Measurements from ENCODE around the gene KANK3.
A peak's percentile ranks its signal among the peaks of the same experiment; 100 is the strongest.
"Not testable (repeated sequence)": the region's sequence is repeated elsewhere in the genome, so short reads cannot be mapped to it uniquely, and the experiment has no call there.

The KANK3 gene

DNA sequence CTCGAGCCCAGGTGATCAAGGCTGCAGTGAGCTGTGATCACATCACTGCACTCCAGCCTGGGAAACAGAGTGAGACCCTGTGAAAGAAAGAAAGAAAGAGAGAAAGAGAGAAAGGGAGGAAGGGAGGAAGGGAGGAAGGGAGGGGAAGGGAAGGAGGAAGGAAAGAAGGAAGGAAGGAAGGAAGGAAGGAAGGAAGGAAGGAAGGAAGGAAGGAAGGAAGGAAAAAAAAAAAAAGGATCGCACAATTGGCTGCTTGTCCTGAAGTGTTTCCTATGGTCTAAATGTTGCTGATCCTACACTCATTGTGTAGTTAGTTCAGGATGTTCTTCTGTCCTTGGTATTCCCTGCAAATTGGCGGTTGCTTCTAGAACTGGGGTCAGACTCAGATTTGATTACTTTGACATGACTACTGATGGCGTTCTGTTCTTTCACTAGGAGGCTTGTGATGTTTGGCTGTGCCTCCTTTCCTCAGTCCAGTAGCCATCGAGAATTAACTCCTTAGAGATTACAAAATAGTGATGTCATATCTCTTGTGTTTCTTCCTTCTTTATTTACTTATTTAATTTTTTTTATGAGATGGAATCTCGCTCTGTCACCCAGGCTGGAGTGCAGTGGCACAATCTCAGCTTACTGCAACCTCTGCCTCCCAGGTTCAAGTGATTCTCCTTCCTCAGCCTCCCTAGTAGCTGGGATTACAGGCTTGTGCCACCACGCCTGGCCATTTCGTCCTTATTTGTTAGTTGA is 6.7 kb upstream of the KANK3 start:
- DNase-seq; intact Hi-C loops (cut with DNase I): not testable (repeated sequence)

GRCh38 chr19:8343483-8343844 is 402 bp upstream of the KANK3 start:
- intact Hi-C loops (cut with DNase I), result no loop called here
- no peak for DNase-seq

GRCh38 chr19:8342316-8342683 is 762 bp downstream of the KANK3 start:
- no peak for DNase-seq
- intact Hi-C loops (cut with DNase I), result no loop called here

- DNase-seq; intact Hi-C loops (cut with DNase I): not testable (repeated sequence)
These were observed 1.6 kb downstream of the KANK3 start for GRCh38 chr19:8341504-8341903.

GRCh38 chr19:8340341-8341096 is 2.5 kb downstream of the KANK3 start:
- intact Hi-C loops (cut with DNase I), result no loop called here
- no peak for DNase-seq

DNA sequence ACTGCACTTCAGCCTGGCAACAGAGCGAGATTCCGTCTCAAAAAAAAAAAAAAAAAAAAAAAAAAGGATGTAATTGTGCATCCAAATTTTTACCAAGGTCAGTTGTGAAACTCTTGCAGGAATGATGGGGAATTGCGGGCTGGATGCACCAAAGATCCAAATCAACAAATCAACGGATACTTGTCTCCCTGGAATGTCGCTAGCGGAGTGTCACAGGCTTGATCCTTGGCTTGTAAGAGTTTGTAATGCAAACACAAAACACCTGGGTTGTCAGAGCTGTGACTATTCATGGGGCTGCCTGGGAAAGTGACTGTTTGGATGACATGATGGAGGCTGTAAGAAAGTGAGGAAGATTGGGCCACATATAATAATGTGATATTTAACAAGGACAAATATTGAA is 4.2 kb downstream of the KANK3 start:
- intact Hi-C loops (cut with DNase I), result no loop called here
- DNase-seq, result no peak

DNA sequence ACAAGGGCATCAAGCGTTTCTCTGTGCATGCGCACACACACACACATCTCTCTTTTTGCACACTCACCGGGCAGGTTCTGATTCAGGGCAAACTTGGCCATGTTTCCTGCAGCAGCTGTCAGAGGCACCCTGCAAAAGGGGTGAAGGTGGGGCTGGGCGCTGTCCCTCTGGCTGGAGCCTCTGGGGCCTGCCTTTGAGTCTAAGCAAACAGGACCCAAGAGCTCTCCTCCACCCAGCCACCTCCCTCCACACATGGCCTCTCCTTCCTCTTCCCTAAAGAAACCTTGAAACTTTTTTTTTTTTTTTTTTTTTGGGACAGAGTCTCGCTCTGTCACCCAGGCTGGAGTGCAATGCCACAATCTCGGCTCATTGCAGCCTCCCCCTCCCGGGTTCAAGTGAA is 5.3 kb downstream of the KANK3 start:
- no peak for DNase-seq
- intact Hi-C loops (cut with DNase I), result no loop called here

- DNase-seq, result no peak
- intact Hi-C loops (cut with DNase I), result no loop called here
These were observed 6.4 kb downstream of the KANK3 start for GRCh38 chr19:8336660-8337059.

DNA sequence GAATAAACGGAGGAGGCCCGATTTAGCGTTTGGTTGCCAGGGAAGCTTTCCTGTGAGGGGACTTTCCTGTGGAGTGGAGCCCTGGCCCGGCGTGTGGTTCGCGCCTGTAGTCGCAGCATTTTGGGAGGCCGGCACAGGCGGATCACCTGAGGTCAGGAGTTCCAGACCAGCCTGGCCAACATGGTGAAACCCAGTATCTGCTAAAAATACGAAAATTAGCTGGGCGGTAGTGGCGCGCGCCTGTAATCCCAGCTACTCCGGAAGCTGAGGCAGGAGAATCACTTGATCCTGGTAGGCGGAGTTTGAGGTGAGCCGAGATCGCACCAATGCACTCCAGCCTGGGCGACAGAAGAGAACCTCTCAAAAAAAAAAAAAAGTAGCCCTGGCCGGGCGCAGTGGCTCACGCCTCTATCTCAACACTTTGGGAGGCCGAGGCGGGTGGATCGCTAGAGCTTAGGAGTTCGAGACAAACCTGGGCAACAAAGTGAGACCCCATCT is 6.9 kb downstream of the KANK3 start:
- intact Hi-C loops (cut with DNase I), result no loop called here
- DNase-seq, result no peak

- no peak for DNase-seq
- intact Hi-C loops (cut with DNase I), result no loop called here
These were observed 7.6 kb downstream of the KANK3 start for GRCh38 chr19:8335343-8336071.

- intact Hi-C loops (cut with DNase I), result no loop called here
- peak in 13 of 42 donors; percentile 17 to 50 (median 29) for DNase-seq
These were observed 8.4 kb downstream of the KANK3 start for GRCh38 chr19:8334458-8335342.

GRCh38 chr19:8333767-8334457 is 9.2 kb downstream of the KANK3 start:
- intact Hi-C loops (cut with DNase I), result no loop called here
- DNase-seq, result no peak

DNA sequence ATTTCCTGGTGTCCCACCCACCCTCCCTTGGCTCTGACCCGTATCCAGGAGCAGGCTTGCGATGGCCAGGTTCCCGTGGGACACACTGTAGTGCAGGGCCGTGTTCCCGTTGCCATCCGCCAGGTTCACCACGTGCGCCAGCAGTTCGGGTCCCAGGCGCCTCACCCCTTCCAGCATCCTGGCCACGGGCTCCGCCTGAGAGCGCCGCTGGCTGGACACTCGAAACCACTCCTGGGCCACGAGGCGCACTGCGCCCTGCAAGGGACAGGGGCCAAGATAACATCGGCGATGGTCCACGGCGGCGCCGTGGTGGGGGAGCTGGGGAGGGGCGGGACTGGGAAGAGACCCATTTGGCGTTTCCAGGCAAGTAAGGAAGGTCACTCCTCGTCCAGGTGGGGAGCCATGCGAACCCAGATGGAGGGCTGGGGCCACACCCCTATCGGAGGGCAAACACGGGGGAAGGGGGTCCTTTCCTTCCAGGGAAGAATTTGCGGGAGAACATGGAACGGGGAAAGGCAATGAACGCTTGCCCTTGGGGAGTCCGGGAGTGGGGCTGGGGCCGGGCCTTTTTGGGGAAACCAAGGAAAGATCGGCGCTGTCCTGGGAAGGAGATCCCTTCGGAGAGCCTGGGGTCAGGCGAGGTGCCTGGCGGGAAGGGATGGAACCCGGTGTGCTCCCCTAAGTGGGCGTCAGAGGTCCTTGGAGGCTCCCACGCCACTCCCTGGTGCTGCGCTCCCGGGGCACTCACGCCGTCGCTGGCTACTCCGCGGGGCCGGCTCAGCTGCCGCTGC is 9.9 kb downstream of the KANK3 start:
- DNase-seq, result no peak
- intact Hi-C loops (cut with DNase I), result no loop called here

DNA sequence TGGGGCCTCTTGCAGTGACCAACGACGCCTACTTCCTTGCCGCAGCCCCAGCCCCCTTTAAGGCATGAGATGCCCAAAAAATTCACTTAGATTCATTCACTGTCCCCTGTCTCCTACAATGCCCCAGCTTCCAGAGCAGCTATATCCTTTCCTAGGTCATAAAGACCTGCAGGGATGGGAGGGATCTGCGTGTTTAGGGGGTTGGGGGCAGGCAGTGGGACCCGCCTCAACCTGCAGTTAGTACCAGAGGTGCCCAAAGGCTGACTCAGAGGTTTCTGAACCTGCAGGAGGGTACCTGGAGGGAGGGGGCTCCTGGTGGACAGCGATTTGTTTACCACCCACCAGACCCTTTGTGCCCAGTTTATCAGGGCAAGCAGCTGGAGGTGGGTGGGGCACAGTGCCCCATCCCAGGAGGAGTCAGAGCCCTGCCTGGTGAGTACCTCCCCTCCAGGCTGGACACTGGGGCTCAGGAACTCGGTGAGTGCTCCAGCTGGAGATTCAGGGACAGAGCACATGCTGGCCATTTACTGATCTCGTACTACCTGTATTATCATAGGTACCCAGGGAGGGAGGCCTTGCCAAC is 11.7 kb downstream of the KANK3 start:
- intact Hi-C loops (cut with DNase I), result no loop called here
- no peak for DNase-seq

GRCh38 chr19:8329996-8330395 is 13.1 kb downstream of the KANK3 start:
- no peak for DNase-seq
- intact Hi-C loops (cut with DNase I), result no loop called here

DNA sequence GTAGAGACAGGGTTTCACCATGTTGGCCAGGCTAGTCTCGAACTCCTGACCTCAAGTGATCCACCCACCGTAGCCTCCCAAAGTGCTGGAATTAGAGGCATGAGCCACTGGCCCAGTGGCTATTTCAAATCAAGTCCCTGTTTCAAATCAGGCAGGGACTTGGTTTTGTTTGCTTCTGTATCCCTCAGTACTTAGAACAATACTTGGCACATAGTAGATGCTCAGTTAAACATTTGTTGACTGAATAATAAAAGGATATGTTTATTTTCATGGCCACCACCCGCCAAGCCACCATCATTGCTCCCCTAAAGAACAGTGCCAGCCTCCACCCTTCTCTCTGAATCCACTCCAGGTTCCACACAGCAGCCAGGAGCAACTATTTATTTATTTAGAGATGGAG is 17.6 kb downstream of the KANK3 start:
- no peak for DNase-seq
- intact Hi-C loops (cut with DNase I), result no loop called here
